Measurements from ENCODE around the gene DDX19B.
"Not testable (repeated sequence)": the region's sequence is repeated elsewhere in the genome, so short reads cannot be mapped to it uniquely, and the experiment has no call there.

Gene DDX19B

DNA sequence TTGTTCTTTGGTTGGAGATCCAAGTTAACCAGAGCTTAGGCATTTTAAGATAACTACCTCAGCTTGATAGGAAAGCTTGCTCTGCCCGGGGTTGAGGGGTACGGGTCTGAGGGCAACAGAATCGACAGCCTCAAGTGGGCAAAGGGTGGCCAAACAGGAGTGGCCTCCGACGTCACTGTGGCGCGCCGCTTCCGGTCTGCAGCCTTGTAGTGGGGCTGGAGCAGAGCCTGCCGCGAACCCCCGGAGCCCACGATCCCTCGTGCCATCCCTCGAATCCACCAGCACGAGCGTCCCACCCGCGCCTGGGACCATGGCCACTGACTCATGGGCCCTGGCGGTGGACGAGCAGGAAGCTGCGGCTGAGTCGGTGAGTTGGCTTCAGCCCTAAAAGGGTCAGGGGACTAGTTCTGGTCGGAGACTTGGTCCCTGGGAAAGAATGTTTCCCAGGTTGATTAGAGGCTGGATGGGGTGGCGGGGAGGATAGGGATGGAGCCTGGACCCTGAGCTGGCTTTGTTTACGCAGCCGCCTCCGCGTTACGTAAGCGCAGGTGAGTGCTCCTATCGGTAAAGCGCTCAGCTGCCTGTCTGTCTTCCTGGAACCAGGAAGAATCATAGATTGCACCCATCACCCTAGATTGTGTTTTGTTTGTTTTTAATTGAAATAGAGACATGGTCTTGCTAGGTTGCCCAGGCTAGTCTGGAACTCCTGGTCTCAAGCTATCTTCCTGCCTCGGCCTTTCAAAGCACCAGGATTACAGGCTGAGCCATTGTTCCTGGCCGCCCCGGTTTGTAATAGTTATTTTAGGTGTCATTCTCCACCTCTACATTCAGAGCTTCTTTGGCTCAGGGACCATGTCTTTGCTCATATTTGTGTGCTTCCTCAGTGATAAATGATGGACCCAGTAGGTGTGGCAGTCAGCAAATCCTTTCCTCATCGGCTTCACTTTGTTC lies at the start of gene DDX19B:
TSS of gene DDX19B (plus strand) at position 199 of the 951 bp plus-strand sequence. CDS start at position 311, 112 bp downstream.
- peak; percentile 62 for DNase-seq (ENCODE audit: low read depth)

DNA sequence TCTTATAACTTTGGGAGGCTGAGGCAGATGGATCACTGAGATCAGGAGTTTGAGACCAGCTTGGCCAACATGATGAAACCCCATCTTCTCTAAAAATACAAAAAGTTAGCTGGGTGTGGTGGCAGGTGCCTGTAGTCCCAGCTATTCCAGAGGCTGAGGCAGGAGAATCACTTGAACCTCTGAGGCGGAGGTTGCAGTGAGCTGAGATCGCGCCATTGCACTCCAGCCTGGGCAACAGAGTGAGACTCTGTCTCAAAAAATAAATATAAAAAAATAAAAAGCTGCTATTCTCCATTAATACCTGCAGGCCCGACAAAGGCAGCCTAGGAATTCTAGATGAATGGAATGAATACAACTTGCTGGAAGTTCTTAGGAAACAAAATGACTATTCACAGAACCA lies 49.3 kb upstream of the DDX19B start:
- not testable (repeated sequence) for DNase-seq (ENCODE audit: low read depth)

DNA sequence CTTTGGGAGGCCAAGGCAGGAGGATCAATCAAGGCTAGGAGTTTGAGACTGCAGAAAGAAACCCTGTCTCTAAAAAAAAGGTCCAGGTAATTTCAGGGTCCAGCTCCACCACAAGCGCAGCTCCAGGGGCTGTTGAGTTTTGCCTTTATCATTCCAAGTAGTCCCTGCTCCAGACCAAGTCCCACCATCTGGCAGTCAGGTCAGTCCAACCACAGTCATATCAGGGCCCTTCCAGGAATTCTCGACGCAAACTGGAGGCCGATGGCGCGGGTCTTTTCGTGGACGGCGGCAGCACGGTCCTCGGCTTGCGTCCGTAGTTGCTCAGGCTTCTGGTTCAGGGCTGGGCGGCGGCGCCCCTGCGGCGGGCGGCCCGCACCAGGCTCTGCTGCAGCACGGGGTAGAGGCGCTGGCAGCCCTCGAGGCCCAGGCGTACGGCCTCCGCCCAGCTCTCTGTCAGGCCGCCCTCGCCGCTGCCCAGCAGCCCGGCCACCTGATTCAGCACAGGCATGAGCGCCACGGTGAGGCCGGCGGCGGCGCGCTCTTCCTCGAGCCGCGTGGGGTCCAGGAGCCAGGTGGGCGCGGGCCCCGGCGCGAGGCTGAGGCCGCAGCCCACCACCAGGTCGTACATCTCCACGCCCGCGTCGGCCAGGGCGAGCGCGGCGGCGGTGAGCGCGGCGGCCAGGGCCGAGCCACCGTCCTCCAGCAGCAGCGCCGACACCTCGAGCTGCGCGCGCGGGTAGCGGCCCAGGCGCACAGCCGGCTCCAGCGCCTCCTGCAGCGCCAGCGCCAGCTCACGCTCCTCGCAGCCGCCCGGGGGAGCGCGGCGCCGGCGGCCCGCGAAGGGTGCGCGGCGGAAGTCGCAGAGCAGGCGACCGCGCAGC lies 48.0 kb upstream of the DDX19B start:
- DNase-seq (ENCODE audit: low read depth) = peak; percentile 69

DNA sequence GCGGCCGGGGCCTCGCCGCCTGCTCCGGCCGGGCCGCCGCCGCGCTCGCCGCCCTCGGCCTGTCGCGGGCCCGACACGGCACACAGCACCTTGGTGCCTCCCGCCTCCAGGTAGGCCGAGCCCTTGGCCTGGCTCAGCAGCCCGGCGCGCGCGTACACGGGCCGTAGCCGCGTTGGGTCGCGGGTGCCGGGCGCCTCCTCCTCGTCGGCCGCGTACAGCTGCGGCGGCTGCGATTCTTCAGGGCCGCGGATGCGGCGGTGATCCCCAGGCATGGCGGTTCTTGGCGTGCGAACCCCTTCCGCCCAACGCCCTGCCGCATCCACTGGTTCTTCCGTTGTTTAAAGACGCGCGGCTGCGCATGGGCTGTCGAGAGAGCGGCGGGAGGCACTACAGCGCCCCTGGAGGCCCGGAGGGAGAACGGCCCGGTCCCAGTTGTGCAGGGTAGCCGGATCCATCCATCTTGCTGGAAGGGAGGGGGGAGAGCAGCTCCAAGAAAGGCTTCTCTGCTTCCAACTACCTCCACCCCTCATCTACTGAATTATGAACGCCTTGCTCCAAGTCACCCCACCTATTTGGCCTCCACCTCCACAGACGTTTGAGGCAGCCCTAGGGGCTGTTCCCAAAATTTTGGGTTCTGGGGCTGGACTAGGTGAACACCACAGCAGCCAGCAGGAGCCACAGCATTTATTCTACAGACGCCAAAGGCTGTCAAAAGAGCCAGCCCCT lies 47.2 kb upstream of the DDX19B start, which contains the start of gene EXOSC6:
TSS of gene EXOSC6 (minus strand) at position 312 of the 726 bp plus-strand sequence. CDS start at position 272, 40 bp downstream.
- DNase-seq (ENCODE audit: low read depth) = peak; percentile 94

DNA sequence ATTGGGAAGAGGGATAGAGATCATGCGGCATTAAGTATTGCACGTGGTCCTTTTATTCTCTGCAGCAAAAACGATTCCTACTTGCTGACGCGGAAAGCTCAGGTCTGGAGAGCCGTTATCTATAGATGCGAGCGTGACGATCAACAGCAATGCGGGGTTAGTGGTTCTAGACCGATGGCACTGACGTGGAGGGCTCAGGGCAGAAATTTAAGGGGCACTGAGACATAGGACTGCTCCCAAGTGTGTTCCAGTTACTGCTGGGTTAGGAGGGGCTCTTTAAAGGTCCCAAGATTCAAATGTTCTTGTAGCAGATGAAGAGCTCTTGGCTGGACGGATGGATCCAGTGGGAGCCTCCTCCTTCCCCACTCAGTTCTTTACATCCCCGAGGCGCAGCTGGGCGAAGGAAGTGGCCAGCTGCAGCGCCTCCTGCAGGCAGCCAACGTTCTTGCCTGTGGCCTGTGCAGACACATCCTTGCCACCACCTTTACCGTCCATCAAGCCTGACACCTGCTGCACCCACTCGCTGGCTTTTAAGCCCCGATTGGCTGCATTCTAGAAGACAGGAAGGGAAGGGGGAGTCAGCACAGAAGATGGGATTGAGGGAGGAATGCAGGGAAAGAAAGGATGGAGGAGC lies 46.5 kb upstream of the DDX19B start:
- no peak for DNase-seq (ENCODE audit: low read depth)

DNA sequence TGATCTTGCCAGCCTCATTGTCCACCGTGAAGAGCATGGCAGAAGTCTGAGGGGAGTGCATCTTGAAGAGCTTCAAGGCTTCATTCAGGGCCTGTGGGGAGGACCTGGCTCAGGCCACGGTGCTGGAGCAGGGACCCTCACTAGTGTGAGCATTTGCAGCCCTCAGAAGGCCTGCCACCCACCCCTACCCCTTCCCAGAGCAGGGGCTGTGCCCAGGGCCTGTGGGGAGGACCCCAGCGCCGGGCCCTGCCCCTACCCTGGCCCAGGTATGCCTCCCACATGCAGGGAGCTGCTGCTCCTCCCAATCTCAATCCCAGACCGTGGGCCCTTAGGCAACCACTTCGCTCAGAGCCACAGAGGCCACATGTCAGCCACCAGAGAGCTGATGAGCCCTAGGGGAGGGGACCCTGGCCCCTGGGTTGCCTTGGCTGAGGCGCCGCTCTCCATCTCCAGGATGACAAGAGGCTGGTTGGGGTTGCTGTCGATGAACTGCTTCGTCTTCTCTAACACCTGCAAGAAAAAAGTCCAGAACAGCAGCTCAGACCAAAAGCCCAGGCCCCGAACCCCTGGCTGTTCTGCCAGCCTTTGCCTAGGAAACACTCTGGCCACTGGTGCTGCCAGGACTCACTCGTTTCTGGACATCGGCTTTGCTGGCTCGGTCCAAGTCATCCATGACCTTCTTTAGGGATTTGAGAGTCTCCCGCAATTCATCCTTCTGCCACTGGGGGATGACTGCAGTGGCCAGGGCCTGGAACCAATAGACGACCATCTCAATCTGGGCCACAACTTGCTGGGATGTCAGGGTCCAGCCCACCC lies 45.5 kb upstream of the DDX19B start:
- peak; percentile 53 for DNase-seq (ENCODE audit: low read depth)

DNA sequence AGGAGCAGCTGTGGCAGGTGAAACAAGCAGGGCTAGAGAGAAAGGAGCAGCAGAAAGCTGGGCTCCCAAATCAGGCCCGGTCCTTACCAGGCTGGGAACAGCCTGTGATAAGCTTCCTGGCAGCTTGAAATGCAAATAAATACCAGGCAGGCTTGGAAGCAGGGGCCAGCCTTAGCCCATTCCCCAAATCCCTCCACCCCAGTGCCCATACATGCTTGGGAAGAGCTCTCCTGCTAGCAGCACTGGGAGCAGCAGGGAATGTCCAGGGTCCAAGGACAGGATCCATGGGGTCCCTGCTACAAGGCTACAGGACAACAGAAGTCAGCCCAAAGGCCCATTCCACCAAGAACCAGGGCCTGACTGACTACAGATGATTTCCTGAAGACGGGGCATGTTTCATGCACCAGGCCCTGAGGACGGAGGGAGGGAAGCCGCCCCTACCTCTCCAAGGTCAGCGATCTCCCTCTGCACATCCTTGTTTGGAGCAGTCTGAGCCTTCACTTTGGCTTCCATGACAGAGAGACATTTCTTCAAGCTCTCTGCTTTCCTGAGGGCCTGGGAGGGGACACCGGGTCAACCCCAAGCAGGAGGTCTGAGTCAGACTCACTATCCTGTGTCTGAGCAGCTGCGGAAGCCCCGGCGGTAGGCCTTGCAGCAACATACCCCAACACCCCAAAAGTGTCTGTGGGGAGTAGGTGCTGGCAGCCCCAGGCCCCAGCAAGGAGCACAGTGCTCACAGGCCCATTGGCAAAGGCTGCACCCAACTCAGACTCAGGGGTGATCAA lies 44.6 kb upstream of the DDX19B start:
- peak; percentile 76 for DNase-seq (ENCODE audit: low read depth)

DNA sequence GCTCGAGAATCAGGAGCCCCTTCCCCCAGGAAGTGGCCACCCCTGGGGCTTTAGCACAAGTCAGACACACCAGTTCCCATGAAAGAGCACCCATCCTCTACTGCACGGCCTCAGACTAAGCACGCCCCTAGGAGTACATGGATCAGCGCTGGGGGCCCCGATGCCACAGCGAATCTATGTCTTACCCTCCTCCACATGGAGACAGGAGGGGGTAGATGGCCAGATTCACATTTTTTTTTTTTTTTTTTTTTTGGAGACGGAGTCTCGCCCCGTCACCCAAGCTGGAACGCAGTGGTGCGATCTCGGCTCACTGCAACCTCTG lies 44.1 kb upstream of the DDX19B start:
- DNase-seq (ENCODE audit: low read depth) = no peak

DNA sequence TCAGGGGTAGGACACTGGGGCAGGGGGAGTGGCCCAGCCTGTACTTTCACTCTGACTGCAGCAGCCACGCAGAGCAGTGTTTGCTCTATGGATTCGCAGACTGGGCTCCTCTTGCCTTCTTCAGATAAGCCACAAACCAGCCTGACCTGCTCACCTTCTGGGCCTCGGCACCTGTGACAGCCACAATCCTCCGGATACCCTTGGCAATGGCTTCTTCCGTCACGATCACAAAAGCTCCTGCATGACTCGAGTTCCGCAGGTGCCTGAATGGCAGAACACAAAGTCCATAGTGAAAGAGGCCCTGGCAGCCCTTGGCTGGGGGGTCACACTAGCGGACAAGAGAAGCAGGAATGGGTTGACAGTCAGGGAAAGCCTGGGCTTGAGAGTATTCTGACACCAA lies 43.4 kb upstream of the DDX19B start:
- DNase-seq (ENCODE audit: low read depth) = no peak

DNA sequence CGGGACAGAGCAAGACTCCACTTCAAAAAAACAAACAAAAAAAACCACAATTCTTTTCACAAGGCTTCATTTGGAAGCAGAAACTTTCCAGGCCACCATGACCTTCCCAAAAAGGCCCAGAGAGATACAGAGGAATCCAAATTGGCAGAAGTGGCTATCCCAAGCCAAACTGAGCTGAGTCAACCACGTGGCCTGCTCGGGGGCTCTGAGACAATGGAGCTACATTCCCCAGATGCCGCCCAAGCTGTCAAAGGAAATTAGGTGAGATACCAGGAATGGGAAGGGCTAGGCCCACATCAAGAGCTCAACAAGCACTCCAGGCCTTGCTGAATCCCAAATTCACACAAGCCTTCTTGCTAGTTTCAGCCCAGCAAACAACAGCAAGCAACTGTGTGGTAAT lies 41.6 kb upstream of the DDX19B start:
- DNase-seq (ENCODE audit: low read depth) = no peak

DNA sequence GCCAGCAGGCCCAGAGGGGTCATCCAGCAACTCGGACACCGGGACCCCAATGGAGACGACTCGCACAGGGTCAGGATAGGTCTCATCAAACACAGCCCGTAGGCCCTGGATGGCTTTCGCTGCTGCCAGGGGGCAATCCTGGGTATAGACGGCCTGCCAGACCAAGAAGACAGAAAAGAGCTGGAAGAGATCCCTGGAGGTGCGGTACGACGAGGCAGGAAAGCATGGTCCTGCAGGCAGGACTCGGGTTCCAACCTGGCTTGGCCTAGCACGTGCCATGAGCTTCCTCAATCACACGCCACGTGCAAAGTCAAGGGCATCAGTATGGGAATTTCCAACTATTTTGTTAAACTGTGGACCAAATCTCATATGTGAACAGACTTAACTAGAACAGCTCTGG lies 40.9 kb upstream of the DDX19B start:
- DNase-seq (ENCODE audit: low read depth) = no peak

DNA sequence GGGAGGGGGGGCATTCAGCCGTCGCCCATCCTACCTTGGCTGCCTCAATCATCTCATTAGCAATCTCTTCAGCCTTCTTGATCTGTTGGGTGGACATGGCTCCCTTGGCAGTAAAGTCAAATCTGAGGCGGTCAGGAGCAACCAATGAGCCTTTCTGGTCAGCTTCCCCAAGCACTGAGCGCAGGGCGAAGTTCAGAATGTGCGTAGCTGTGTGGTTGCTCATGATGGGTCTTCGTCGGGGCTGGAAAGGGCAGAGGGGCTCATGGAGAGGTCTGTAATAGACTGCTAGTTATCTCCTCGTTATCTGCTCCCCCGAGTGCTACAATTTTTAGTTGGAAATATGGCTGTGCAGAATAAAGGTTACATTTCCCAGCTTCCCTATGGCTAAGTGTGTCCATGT lies 40.0 kb upstream of the DDX19B start:
- no peak for DNase-seq (ENCODE audit: low read depth)

DNA sequence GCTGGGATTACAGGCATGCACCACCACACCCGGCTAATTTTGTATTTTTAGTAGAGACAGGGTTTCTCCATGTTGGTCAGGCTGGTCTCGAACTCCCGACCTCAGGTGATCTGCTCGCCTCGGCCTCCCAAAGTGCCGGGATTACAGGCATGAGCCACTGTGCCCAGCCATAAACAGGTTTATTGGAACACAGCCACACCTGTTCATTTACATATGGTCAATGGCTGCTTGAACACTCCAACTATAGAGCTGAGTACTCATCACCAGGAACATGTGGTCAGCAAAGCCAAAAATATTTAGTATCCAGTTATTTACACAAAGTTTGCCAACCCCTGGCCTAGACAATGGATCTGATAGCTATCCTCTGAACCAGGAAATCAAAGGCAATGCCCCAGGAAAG lies 39.1 kb upstream of the DDX19B start:
- not testable (repeated sequence) for DNase-seq (ENCODE audit: low read depth)

DNA sequence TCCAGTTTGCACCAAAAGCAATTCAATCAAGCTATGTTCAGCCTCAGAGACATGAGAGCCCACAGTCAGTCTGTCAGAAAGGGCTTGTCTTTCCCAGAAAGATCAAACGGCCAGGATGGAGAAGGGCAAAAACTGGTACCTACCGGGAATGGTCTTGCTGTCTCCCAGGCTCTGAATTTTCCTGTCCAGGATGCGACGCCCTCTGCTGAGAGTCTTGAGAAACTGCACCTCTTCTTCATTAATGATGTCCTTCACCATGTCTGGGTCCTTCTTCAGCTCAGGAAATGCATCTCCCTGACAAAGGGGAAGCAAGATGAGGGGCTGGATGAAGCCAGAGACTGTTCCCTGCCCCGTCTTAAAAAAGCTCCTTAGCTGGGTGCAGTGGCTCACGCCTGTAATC lies 31.5 kb upstream of the DDX19B start:
- peak; percentile 61 for DNase-seq (ENCODE audit: low read depth)

DNA sequence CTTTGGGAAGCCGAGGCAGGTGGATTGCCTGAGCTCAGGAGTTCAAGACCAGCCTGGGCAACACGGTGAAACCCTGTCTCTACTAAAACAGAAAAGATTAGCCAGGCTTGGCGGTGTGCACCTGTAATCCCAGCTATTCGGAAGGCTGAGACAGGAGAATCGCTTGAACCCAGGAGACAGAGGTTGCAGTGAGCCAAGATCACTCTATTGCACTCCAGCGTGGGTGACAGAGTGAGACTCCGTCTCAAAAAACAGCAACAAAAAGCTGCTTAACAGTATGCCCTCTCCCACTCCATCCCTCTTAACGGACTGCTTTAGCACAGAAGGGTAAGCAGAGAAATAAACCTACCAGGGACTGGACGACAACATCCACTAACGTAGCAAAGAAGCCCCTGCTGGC lies 31.1 kb upstream of the DDX19B start:
- DNase-seq (ENCODE audit: low read depth) = not testable (repeated sequence)

DNA sequence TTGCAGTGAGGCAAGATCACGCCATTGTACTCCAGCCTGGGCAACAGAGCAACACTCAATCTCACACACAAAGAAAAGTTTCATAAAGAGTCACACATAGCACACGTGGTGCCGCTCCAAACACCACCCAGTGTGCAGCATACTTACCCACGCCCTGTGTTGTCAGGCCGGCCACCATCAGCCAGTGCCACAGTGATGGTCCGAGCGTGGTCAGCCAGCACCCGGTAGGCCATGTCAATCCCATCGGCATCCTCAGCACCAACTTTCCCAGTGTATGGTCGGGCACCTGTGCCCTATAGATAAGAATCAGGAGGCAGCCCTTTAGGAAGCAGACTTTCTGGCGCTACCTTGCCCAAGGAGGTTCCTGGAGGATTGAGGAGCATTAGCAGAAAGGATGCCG lies 29.5 kb upstream of the DDX19B start:
- DNase-seq (ENCODE audit: low read depth) = no peak

DNA sequence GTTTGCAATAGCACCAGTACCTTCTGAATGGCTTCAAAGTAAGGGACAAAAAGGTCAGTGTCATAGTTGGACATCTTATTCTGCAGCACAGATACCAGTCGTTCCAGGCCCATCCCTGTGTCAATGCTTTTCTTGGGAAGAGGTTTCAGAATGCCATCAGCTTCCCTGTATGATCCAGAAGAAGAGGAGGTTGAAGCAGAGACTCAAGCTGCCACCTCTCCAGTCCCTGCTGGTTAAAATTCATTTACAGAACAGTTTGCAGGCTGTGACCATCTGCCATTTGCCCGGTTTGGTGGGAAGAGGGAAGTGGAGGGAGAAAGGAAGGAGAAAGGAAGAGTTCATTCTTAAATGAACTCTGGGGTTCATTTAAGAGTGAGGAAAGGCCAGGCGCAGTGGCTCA lies 28.8 kb upstream of the DDX19B start:
- no peak for DNase-seq (ENCODE audit: low read depth)

DNA sequence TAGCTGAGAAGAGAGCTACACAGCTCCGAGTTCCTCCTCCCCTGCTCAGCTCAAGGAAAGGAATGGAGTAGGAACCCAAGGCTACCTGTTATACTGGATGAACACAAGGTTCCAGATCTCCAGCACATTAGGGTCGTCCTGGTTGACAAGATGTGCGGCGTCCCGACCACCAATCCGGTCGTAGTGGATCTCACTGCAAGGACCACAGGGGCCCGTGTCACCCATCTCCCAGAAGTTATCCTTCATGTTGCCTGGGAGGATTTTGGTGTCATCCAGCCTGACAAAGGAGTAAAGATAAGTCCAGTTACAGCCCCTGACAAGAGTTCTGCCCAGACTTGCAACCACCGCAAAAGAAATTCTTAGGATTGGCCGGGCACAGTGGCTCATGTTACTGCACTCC lies 27.3 kb upstream of the DDX19B start:
- no peak for DNase-seq (ENCODE audit: low read depth)

DNA sequence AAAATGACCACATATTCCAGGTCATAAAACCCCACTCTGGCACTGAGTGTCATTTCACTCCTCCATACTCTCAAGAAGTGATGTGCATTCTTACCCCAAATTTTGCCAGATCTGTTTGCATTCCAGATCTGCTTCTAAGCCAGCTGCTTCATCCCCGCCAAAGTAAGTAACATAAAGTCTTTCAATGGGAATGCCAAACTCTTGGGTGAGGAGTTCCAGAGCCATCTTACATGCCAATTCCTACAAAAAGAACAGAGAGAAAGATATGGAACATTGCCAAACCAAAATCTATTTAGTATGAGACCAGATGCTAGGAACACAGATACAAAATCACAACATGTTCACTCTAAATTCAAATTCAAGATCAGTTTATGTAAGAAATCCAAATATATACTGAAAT lies 22.6 kb upstream of the DDX19B start:
- DNase-seq (ENCODE audit: low read depth) = no peak
